GM20000 (cell line): ENCODE data around the gene GXYLT2.

Source experiments
- DNase-seq: peaks from one replicate; pipeline ENCODE4 v3.0.0; 2012; ENCODE audit warnings: low spot score
- CTCF ChIP-seq: IDR thresholded peaks from 2 replicates; pipeline ENCODE4 v1.5.1; 2012; ENCODE audit warnings: mild to moderate bottlenecking, control low read depth; ENCODE audit errors: extremely low read depth, missing control alignments

The GXYLT2 gene

GRCh38 chr3:72894976-72895552 is 7.2 kb downstream of the GXYLT2 start:
- no peak for DNase-seq
- no peak for TF ChIP-seq CTCF

DNA sequence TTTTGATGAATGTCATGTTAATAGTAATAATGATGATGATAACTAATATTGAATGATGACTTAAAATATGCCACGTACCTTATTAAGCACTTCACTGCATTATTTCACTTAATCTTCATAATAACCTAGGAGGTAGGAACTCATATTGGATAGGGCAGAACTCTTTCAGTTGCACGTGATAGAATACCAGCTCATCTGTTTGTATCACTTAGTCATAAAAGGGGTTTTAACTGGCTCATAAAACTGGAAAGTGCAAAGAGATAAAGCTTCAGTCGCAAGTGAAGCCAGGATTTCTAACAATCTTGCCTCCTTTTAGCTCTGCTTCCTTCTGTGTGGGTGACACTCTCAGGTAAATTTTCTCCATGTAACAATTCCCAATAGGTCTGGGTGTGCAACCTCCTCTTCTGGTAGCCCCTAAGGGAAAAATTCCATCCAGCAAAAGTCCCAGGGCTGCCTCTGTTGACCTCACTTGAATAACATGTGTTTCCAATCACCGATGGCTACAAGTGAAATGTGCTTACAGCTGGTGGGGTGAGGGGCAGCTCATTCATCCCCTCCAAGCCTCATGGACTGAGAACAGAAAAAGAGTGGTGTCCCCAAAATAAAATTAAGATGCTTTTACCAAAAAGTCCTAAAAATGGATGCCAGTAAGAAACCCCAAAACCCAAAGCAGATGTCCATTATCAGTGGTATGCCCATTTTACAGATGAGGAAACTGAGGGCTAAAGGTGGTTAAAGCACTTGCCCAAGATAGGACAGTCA is 9.3 kb downstream of the GXYLT2 start:
- no peak for DNase-seq
- TF ChIP-seq CTCF = no peak

- no peak for TF ChIP-seq CTCF
- no peak for DNase-seq
Measured at GRCh38 chr3:72897758-72898007, 9.8 kb downstream of the GXYLT2 start.

GRCh38 chr3:72899349-72899765 is 11.5 kb downstream of the GXYLT2 start:
- DNase-seq = no peak
- TF ChIP-seq CTCF = no peak

GRCh38 chr3:72900048-72900447 is 12.2 kb downstream of the GXYLT2 start:
- DNase-seq = no peak
- TF ChIP-seq CTCF = no peak

DNA sequence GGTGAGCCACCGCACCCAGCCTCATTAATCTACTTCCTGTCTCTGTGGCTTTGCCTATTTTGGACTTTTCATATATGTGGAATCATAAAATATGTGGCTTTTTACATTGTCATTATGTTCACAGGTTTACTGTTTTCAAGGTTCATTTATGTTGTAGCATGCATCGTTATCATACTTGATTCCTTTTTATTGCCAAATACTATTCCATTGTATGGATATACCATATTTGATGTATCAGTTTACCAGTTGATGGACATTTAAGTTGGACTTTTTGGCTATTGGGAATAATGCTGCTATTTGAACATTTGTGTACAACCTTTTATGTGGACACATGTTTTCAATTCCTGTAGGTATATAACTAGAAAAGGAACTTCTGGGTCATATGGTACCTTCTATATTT is 14.0 kb downstream of the GXYLT2 start:
- no peak for TF ChIP-seq CTCF
- no peak for DNase-seq

GRCh38 chr3:72903004-72903403 is 15.2 kb downstream of the GXYLT2 start:
- no peak for DNase-seq
- no peak for TF ChIP-seq CTCF
